WTC11 (cell line): Measurements from ENCODE around the gene PSD. TPM values are rescaled to one million over a fixed set of nuclear protein-coding genes. Genes with fewer than 3 reads are reported as not detected.

ENCODE experiments used
- ATAC-seq: fragments of 200-7000 bp; cut with Tn5 transposase; 2 replicates; pipeline ENCODE4 v1.10.0; 2021; ENCODE audit warnings: mild to moderate bottlenecking, moderate library complexity
- CTCF ChIA-PET: fragments of 300-600 bp; sonication (Branson Sonifier 250); formaldehyde crosslinking; loops from one replicate; lab custom pipeline; 2021; ENCODE audit warnings: antibody characterized with exemption; lab: Charles Lee
- POLR2A ChIA-PET: fragments of 350-600 bp; sonication (Branson Sonifier 250); formaldehyde crosslinking; loops from one replicate; lab custom pipeline; 2021; ENCODE audit warnings: antibody characterized with exemption; lab: Charles Lee
- DNase-seq: peaks from one replicate; pipeline ENCODE4 v3.0.0; 2021; ENCODE audit warnings: low spot score
- H3K27ac Mint-ChIP-seq: 2 replicates; pipeline ENCODE4 v1.8.0; 2021; ENCODE audit warnings: mixed read lengths
- H3K27me3 Mint-ChIP-seq: 2 replicates; pipeline ENCODE4 v1.8.0; 2021; ENCODE audit warnings: low read depth, mild to moderate bottlenecking, moderate library complexity, mixed read lengths
- H3K36me3 Mint-ChIP-seq: 2 replicates; pipeline ENCODE4 v1.8.0; 2021; ENCODE audit warnings: mixed read lengths
- H3K4me1 Mint-ChIP-seq: 2 replicates; pipeline ENCODE4 v1.8.0; 2022; ENCODE audit warnings: mixed read lengths
- H3K4me3 Mint-ChIP-seq: 2 replicates; pipeline ENCODE4 v1.8.0; 2021; ENCODE audit warnings: mild to moderate bottlenecking, moderate library complexity, mixed read lengths
- H3K9me3 Mint-ChIP-seq: 2 replicates; pipeline ENCODE4 v1.8.0; 2021; ENCODE audit warnings: mixed read lengths
- AR ChIP-seq: fragments of 250-450 bp; sonication (Bioruptor Pico); IDR thresholded peaks from 2 replicates; pipeline ENCODE4 v1.9.0; 2021; ENCODE audit warnings: mild to moderate bottlenecking
- ATF3 ChIP-seq: sonication (generic); formaldehyde crosslinking; conservative IDR thresholded peaks from 2 replicates; pipeline ENCODE4 v1.8.1; 2022; ENCODE audit warnings: mild to moderate bottlenecking, missing genetic modification reagents
- E2F5 ChIP-seq: sonication (generic); formaldehyde crosslinking; IDR thresholded peaks from 2 replicates; pipeline ENCODE4 v1.8.1; 2022; ENCODE audit warnings: mild to moderate bottlenecking, moderate library complexity, missing genetic modification reagents
- ELF4 ChIP-seq: sonication (generic); formaldehyde crosslinking; IDR thresholded peaks from 2 replicates; pipeline ENCODE4 v1.8.1; 2022; ENCODE audit warnings: low read depth, mild to moderate bottlenecking, moderate library complexity, missing genetic modification reagents
- HMGA2 ChIP-seq: fragments of 250-450 bp; sonication (Bioruptor Pico); IDR thresholded peaks from 2 replicates; pipeline ENCODE4 v1.4.0; 2021; ENCODE audit warnings: mild to moderate bottlenecking, moderate library complexity
- MYBL2 ChIP-seq: sonication (generic); formaldehyde crosslinking; IDR thresholded peaks from 2 replicates; pipeline ENCODE4 v1.8.1; 2023; ENCODE audit warnings: mild to moderate bottlenecking, moderate library complexity, missing genetic modification reagents
- NFE2L1 ChIP-seq: sonication (generic); formaldehyde crosslinking; IDR thresholded peaks from 2 replicates; pipeline ENCODE4 v1.8.1; 2023; ENCODE audit warnings: missing genetic modification reagents
- PRRX2 ChIP-seq: fragments of 250-450 bp; sonication (Bioruptor Pico); IDR thresholded peaks from 2 replicates; pipeline ENCODE4 v1.8.0; 2021; ENCODE audit warnings: mild to moderate bottlenecking
- ZBTB21 ChIP-seq: sonication (generic); formaldehyde crosslinking; IDR thresholded peaks from 2 replicates; pipeline ENCODE4 v1.8.1; 2023; ENCODE audit warnings: mild to moderate bottlenecking, missing genetic modification reagents, borderline replicate concordance
- ZBTB43 ChIP-seq: sonication (generic); formaldehyde crosslinking; IDR thresholded peaks from 2 replicates; pipeline ENCODE4 v1.8.1; 2023; ENCODE audit warnings: mild to moderate bottlenecking, missing genetic modification reagents
- ZMAT4 ChIP-seq: fragments of 250-450 bp; sonication (Bioruptor Pico); IDR thresholded peaks from 2 replicates; pipeline ENCODE4 v1.9.0; 2021; ENCODE audit warnings: mild to moderate bottlenecking
- ZNF232 ChIP-seq: sonication (generic); formaldehyde crosslinking; IDR thresholded peaks from 2 replicates; pipeline ENCODE4 v1.8.0; 2022; ENCODE audit warnings: mild to moderate bottlenecking, missing genetic modification reagents
- ZNF396 ChIP-seq: fragments of 250-450 bp; sonication (Bioruptor Pico); IDR thresholded peaks from 2 replicates; pipeline ENCODE4 v1.8.0; 2021; ENCODE audit warnings: mild to moderate bottlenecking, moderate library complexity, borderline replicate concordance
- ZNF512 ChIP-seq: sonication (generic); formaldehyde crosslinking; IDR thresholded peaks from 2 replicates; pipeline ENCODE4 v1.8.1; 2022; ENCODE audit warnings: missing genetic modification reagents, borderline replicate concordance
- ZNF671 ChIP-seq: fragments of 250-450 bp; sonication (Bioruptor Pico); IDR thresholded peaks from 2 replicates; pipeline ENCODE4 v1.8.0; 2021; ENCODE audit warnings: mild to moderate bottlenecking
- total RNA-seq: library from RNA; stranded (reverse); gene quantifications from 3 replicates; pipeline ENCODE4 v1.2.3, GENCODE V29; 2021
- TF ChIP-seq, protein P1 (sequence below): sonication (generic); formaldehyde crosslinking; IDR thresholded peaks from 2 replicates; pipeline ENCODE4 v1.8.1; 2023; ENCODE audit warnings: mild to moderate bottlenecking, missing genetic modification reagents, moderate library complexity

The PSD gene
- total RNA-seq, 1 experiment from 2014 or later, result 12.5 TPM

DNA sequence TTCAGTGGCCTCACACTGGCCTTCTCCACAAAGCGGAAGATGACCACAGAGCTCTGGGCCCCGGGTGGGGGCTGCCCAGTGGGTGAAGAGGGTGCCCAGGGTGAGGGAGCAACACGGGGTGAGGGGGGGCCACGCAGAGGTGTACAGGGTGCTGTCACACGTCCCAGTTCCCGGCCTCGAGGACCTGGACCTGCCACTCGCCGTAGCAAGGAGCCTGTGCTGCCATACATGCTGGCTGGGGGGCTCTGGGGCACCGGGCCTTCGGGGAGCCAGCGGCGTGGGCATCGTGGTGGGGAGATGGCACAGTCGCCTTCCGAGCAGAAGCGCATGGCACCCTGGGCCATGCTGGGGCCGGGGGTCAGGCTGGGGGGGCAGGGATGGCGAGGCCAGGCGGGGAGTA lies 1.9 kb downstream of the PSD start:
- TF ChIP-seq NFE2L1 (CRISPR knock-in tag), result no peak
- no peak for TF ChIP-seq ZNF232 (CRISPR knock-in tag)
- no peak for TF ChIP-seq ZBTB43 (CRISPR knock-in tag)
- TF ChIP-seq ATF3, result no peak
- TF ChIP-seq AR, result no peak
- no peak for TF ChIP-seq ZNF671 (CRISPR knock-in tag)
- TF ChIP-seq ZNF512 (CRISPR knock-in tag), result no peak
- DNase-seq (no peak), ATAC-seq (no peak)
- Mint-ChIP-seq H3K4me3 (no peak overlapping the region), H3K9me3 (no peaks in the 10 kb centered on the region), H3K36me3 (no peaks in the 10 kb centered on the region), H3K27ac (no peak overlapping the region), H3K4me1 (peaks cover 17% of the 10 kb centered on the region), H3K27me3 (peaks cover 18% of the 10 kb centered on the region)
- ChIA-PET POLR2A (no interaction called here), CTCF (no interaction called here)

DNA sequence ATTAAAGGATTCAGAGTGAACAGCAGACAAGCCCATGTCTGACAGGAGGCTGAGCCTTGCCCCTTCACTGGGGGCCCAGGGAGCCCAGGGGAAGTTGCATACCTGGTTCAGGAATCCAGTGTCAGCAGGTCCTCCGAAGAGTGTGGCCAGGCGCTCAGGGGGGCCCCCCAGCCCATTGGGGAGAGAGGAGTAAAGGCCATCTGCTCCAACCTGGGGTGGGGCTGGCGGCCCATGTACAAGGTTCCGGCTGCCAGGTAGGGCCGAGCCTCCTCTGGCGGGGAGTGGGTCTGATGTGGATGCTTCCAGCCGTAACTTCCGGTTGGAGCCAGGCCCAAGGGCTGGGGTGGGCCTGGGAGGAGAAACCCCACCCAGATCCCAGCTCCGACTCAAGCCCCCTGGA lies 2.3 kb downstream of the PSD start:
- Mint-ChIP-seq H3K36me3 (no peaks in the 10 kb centered on the region), H3K27ac (no peak overlapping the region), H3K9me3 (no peaks in the 10 kb centered on the region), H3K4me1 (peaks cover 21% of the 10 kb centered on the region), H3K27me3 (peaks cover 22% of the 10 kb centered on the region), H3K4me3 (no peak overlapping the region)
- no peak for DNase-seq
- ChIA-PET CTCF (interaction anchor here (1.4 to 1.6 kb wide), 2 partner anchors 13 to 184 kb away, joined by 3 to 8 read pairs; no protein-coding TSS in a partner anchor), POLR2A (no interaction called here)
- no peak for ATAC-seq
- TF ChIP-seq ELF4, result no peak
- TF ChIP-seq ZMAT4 (CRISPR knock-in tag), result no peak
- TF ChIP-seq PRRX2 (CRISPR knock-in tag), result no peak
- no peak for TF ChIP-seq AR

- TF ChIP-seq, protein P1, sequence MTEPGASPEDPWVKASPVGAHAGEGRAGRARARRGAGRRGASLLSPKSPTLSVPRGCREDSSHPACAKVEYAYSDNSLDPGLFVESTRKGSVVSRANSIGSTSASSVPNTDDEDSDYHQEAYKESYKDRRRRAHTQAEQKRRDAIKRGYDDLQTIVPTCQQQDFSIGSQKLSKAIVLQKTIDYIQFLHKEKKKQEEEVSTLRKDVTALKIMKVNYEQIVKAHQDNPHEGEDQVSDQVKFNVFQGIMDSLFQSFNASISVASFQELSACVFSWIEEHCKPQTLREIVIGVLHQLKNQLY, result no peak
- TF ChIP-seq MYBL2 (CRISPR knock-in tag), result no peak
- no peak for TF ChIP-seq ZBTB43 (CRISPR knock-in tag)
- no peak for TF ChIP-seq ZBTB21 (CRISPR knock-in tag)
- TF ChIP-seq E2F5 (CRISPR knock-in tag), result no peak
- TF ChIP-seq ZNF396 (CRISPR knock-in tag), result no peak
- no peak for TF ChIP-seq HMGA2 (CRISPR knock-in tag)
- H3K27me3 Mint-ChIP-seq, result peaks cover 37% of the 10 kb centered on the region
- H3K4me3 Mint-ChIP-seq, result no peak overlapping the region
- H3K4me1 Mint-ChIP-seq, result peaks cover 31% of the 10 kb centered on the region
- no peaks in the 10 kb centered on the region for H3K36me3 Mint-ChIP-seq
- ChIA-PET CTCF (interaction anchor here (1.4 to 1.6 kb wide), 2 partner anchors 11 to 183 kb away, joined by 3 to 8 read pairs; no protein-coding TSS in a partner anchor), POLR2A (no interaction called here)
- H3K27ac Mint-ChIP-seq, result no peak overlapping the region
- ATAC-seq (no peak), DNase-seq (no peak)
- no peaks in the 10 kb centered on the region for H3K9me3 Mint-ChIP-seq
These were observed 3.8 kb downstream of the PSD start for GRCh38 chr10:102414749-102415148.
